Endodermal cell (in vitro differentiated cells): ENCODE measurements around the gene IL12B. TPM values are rescaled to one million over a fixed set of nuclear protein-coding genes. Genes with fewer than 3 reads are reported as not detected.

Source experiments
- DNase-seq: peaks from one replicate; pipeline ENCODE4 v3.0.0-alpha.2; 2017
- H3K27ac ChIP-seq: 2 replicates; pipeline ENCODE4 v1.5.1; 2013; ENCODE audit warnings: mild to moderate bottlenecking, low read depth, low read length, moderate library complexity
- H3K27me3 ChIP-seq: 2 replicates; pipeline ENCODE4 v1.6.1; 2013; ENCODE audit warnings: mild to moderate bottlenecking, low read length, moderate library complexity; ENCODE audit not compliant: insufficient read depth, control insufficient read depth, poor library complexity, severe bottlenecking
- H3K36me3 ChIP-seq: 2 replicates; pipeline ENCODE4 v1.7.0; 2013; ENCODE audit warnings: mild to moderate bottlenecking, low read length, moderate library complexity; ENCODE audit not compliant: control insufficient read depth, insufficient read depth
- H3K4me1 ChIP-seq: one replicate; pipeline ENCODE4 v1.7.0; 2013; ENCODE audit warnings: low read length; ENCODE audit not compliant: control insufficient read depth, insufficient read depth
- H3K4me3 ChIP-seq: 2 replicates; pipeline ENCODE4 v1.5.1; 2013; ENCODE audit warnings: mild to moderate bottlenecking, low read length, moderate library complexity
- H3K9ac ChIP-seq: 2 replicates; pipeline ENCODE4 v1.6.1; 2013; ENCODE audit warnings: mild to moderate bottlenecking, low read length, moderate library complexity; ENCODE audit not compliant: poor library complexity, severe bottlenecking; ENCODE audit errors: extremely low read depth
- H3K9me3 ChIP-seq: 2 replicates; pipeline ENCODE4 v1.6.1; 2013; ENCODE audit warnings: mild to moderate bottlenecking, low read length, moderate library complexity; ENCODE audit not compliant: control insufficient read depth
- H3K27ac Mint-ChIP-seq: 2 replicates; pipeline ENCODE4 v1.8.0; 2020; ENCODE audit warnings: mixed read lengths
- H3K27me3 Mint-ChIP-seq: 2 replicates; pipeline ENCODE4 v1.8.0; 2021; ENCODE audit warnings: mild to moderate bottlenecking, mixed read lengths; ENCODE audit not compliant: insufficient read depth
- H3K36me3 Mint-ChIP-seq: 2 replicates; pipeline ENCODE4 v1.8.0; 2020; ENCODE audit warnings: low read depth, mixed read lengths
- H3K4me1 Mint-ChIP-seq: 2 replicates; pipeline ENCODE4 v1.8.0; 2020; ENCODE audit warnings: mixed read lengths
- H3K4me3 Mint-ChIP-seq: 2 replicates; pipeline ENCODE4 v1.8.0; 2020; ENCODE audit warnings: mild to moderate bottlenecking, moderate library complexity, mixed read lengths
- H3K9me3 Mint-ChIP-seq: 2 replicates; pipeline ENCODE4 v1.8.0; 2020; ENCODE audit warnings: mild to moderate bottlenecking, mixed read lengths
- WGBS, 2 experiments: methylation state at CpG; one replicate each; pipeline versions ENCODE4 v1.1.5 to v1.1.7; 2013; ENCODE audit warnings: missing lambda C conversion rate in 2 of 2, mixed read lengths in 1 of 2; ENCODE audit not compliant: insufficient coverage in 1 of 2, insufficient read length in 1 of 2; 5-methylcytosine and 5-hydroxymethylcytosine counted together
- total RNA-seq, 2 donors: library from RNA; stranded (reverse); fragmentation: NEBNext Ultra II Directional in 1 of 2; extraction: Animal tissue kit (Norgen Biotek cat#: 25700) in 1 of 2; gene quantifications; 2 replicates in 1 of 2; 3 replicates in 1 of 2; pipeline ENCODE4 v1.2.1, GENCODE V29; 2021
- TF ChIP-seq, protein P1 (sequence below): fragments of 200-600 bp; sonication (generic); conservative IDR thresholded peaks from 2 replicates; pipeline ENCODE4 v1.5.0; 2021; ENCODE audit warnings: antibody characterized with exemption, mild to moderate bottlenecking

The IL12B gene
- total RNA-seq, 2 donors from 2014 or later: not detected

DNA sequence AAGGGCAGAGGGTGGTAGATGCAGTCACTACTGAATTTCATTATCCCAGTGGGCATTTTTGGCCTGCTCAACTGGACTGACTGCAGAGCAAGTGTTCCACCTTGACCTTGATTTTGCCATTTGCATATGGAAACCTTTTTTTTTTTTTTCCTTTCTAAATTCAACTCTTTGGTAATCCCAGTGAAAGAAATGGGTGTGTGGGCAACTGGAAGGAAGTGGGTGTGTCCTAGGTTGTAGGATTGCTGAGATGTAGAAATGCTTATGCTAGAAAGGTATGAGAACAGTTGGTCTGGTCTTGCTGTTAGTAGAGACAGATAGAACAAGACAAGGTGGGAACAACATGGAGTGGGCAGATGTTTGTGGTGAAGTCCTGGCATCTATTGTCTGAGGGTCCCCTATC lies 7.8 kb upstream of the IL12B start:
- Histone ChIP-seq H3K27ac (no peak overlapping the region), H3K4me1 (peaks cover 7% of the 10 kb centered on the region), H3K4me3 (no peak overlapping the region), H3K9me3 (no peaks in the 10 kb centered on the region), H3K27me3 (no peaks in the 10 kb centered on the region), H3K9ac (no peak overlapping the region), H3K36me3 (no peaks in the 10 kb centered on the region)
- TF ChIP-seq, protein P1, sequence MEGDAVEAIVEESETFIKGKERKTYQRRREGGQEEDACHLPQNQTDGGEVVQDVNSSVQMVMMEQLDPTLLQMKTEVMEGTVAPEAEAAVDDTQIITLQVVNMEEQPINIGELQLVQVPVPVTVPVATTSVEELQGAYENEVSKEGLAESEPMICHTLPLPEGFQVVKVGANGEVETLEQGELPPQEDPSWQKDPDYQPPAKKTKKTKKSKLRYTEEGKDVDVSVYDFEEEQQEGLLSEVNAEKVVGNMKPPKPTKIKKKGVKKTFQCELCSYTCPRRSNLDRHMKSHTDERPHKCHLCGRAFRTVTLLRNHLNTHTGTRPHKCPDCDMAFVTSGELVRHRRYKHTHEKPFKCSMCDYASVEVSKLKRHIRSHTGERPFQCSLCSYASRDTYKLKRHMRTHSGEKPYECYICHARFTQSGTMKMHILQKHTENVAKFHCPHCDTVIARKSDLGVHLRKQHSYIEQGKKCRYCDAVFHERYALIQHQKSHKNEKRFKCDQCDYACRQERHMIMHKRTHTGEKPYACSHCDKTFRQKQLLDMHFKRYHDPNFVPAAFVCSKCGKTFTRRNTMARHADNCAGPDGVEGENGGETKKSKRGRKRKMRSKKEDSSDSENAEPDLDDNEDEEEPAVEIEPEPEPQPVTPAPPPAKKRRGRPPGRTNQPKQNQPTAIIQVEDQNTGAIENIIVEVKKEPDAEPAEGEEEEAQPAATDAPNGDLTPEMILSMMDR: no peak
- no peak overlapping the region for H3K27ac Mint-ChIP-seq
- H3K27me3 Mint-ChIP-seq: peaks cover 7% of the 10 kb centered on the region
- no peak overlapping the region for H3K4me3 Mint-ChIP-seq
- no peak for DNase-seq
- peaks cover under 1% of the 10 kb centered on the region for H3K9me3 Mint-ChIP-seq
- no peaks in the 10 kb centered on the region for H3K4me1 Mint-ChIP-seq
- no peaks in the 10 kb centered on the region for H3K36me3 Mint-ChIP-seq

DNA sequence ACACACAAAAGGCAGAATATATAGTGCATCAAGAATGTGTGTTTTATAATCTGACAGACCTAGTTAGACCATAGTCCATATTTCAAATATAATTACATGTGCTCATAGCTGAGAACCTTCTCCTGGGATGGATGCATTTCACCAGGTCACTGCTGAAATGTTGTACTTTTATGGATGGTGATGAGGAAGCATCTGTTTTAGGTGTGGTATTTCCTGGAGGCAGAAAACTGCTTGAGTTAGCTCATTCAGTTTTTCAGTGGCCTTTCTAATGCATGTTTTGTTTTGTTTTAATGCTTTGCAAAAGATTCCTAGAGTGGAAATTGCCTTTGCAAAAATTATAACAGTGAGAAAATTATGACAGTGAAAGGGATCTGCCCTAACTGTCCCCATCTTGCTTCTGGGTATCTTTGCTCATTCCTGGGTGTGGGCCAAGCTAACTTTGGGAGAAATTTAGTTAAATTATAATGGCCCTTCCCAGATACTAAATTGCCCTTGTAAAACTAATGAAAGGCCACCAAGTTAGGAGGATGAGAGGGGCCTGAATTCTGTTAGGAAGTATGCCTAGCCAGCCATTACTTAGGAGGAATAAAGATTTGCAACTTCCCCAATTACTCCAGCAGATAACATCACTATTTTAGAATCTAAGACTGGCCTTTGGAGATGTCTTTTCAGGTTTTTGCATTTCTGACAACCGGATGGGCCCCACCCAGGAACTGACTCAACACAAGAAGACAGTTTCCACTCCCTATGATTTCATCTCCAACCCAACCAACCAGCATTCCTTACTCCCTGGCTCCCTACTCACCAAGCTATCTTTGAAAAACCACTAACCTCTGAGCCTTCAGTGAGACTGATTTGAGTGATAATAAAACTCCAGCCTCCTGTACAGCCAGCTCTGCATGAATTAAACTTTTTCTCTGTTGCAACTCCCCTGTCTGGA lies 7.0 kb upstream of the IL12B start:
- H3K27ac Mint-ChIP-seq: no peak overlapping the region

DNA sequence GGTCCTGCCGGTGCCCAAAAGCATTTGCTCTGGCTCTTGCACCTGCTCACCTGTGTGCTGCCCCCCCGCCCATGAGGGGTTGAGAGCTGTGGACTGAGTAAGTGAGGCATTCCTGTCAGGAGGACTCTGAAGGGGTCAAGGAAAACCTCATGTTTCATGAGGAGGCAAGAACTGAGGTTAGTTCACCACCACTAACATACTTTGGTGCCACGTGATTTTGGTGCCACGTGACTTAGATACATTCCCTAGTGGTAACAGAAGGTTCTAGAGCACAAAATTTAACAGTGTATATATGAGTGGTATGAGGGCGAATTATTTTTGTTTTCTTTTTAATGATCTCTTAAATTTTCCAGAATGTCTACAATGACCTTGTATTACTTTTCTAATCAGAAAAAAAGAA lies 6.3 kb upstream of the IL12B start:
- peaks cover 9% of the 10 kb centered on the region for H3K4me1 ChIP-seq
- TF ChIP-seq, protein P1: no peak
- WGBS, 2 experiments: 95% methylated on average over 5 of the region's 5 CpGs; no CpG with 5 or more reads in 1 of the 2 experiments

More for the DNA sequence above, 7.0 kb upstream of the IL12B start:
- H3K27me3 ChIP-seq: no peaks in the 10 kb centered on the region
- Mint-ChIP-seq H3K27me3 (peaks cover 6% of the 10 kb centered on the region), H3K4me1 (peaks cover under 1% of the 10 kb centered on the region), H3K9me3 (no peaks in the 10 kb centered on the region), H3K36me3 (no peaks in the 10 kb centered on the region), H3K4me3 (no peak overlapping the region)
- no peaks in the 10 kb centered on the region for H3K9me3 ChIP-seq
- TF ChIP-seq, protein P1: no peak
- WGBS, 2 experiments: 60 to 68% methylated on average over 1 of the region's 1 CpG
- no peak for DNase-seq
- no peak overlapping the region for H3K4me3 ChIP-seq
- H3K4me1 ChIP-seq: peaks cover 9% of the 10 kb centered on the region
- no peak overlapping the region for H3K27ac ChIP-seq
- no peaks in the 10 kb centered on the region for H3K36me3 ChIP-seq
- H3K9ac ChIP-seq: no peak overlapping the region

More for the DNA sequence above, 6.3 kb upstream of the IL12B start:
- peaks cover 6% of the 10 kb centered on the region for H3K4me1 Mint-ChIP-seq
- H3K9me3 Mint-ChIP-seq: no peaks in the 10 kb centered on the region
- H3K36me3 Mint-ChIP-seq: no peaks in the 10 kb centered on the region
- Histone ChIP-seq H3K36me3 (no peaks in the 10 kb centered on the region), H3K27ac (no peak overlapping the region), H3K4me3 (no peak overlapping the region), H3K9ac (no peak overlapping the region), H3K9me3 (no peaks in the 10 kb centered on the region), H3K27me3 (no peaks in the 10 kb centered on the region)
- no peak overlapping the region for H3K4me3 Mint-ChIP-seq
- no peak overlapping the region for H3K27ac Mint-ChIP-seq
- peaks cover 6% of the 10 kb centered on the region for H3K27me3 Mint-ChIP-seq
- no peak for DNase-seq
